GM23338 (cell line): ENCODE measurements around the gene KRTAP10-1. TPM values are rescaled to one million over a fixed set of nuclear protein-coding genes. Genes with fewer than 3 reads are reported as not detected.

Source experiments
- ATAC-seq: fragments of 200-7000 bp; cut with Tn5 transposase; 3 replicates; pipeline ENCODE4 v1.9.1; 2020
- DNase-seq: peaks from one replicate; pipeline ENCODE4 v3.0.0-alpha.2; 2015; ENCODE audit warnings: low spot score
- H2AFZ ChIP-seq: fragments of 200-600 bp; sonication (generic); 2 replicates; pipeline ENCODE4 v1.8.0; 2016; ENCODE audit warnings: antibody characterized with exemption, mild to moderate bottlenecking, moderate library complexity
- H3F3A ChIP-seq: fragments of 200-600 bp; sonication (generic); replicated peaks from 2 replicates; pipeline ENCODE4 v1.8.0; 2017; ENCODE audit warnings: antibody characterized with exemption, mixed run types, low read depth
- H3K27ac ChIP-seq: fragments of 200-600 bp; sonication (generic); 2 replicates; pipeline ENCODE4 v1.6.1; 2016; ENCODE audit warnings: low read depth
- H3K27me3 ChIP-seq: fragments of 200-600 bp; sonication (generic); 2 replicates; pipeline ENCODE4 v1.8.0; 2016; ENCODE audit warnings: mild to moderate bottlenecking, mixed run types, moderate library complexity; ENCODE audit not compliant: insufficient read depth
- H3K36me3 ChIP-seq: fragments of 200-600 bp; sonication (generic); 2 replicates; pipeline ENCODE4 v1.8.0; 2016; ENCODE audit warnings: mild to moderate bottlenecking; ENCODE audit not compliant: insufficient read depth
- H3K4me1 ChIP-seq: fragments of 200-600 bp; sonication (generic); 2 replicates; pipeline ENCODE4 v1.8.0; 2016; ENCODE audit warnings: mild to moderate bottlenecking, moderate library complexity; ENCODE audit not compliant: insufficient read depth
- H3K4me2 ChIP-seq: fragments of 200-600 bp; sonication (generic); 2 replicates; pipeline ENCODE4 v1.7.1; 2017; ENCODE audit warnings: mixed run types
- H3K4me3 ChIP-seq: fragments of 200-600 bp; sonication (generic); 2 replicates; pipeline ENCODE4 v1.6.1; 2016; ENCODE audit warnings: mixed run types
- H3K79me2 ChIP-seq: fragments of 200-600 bp; sonication (generic); replicated peaks from 2 replicates; pipeline ENCODE4 v1.8.0; 2017; ENCODE audit warnings: mild to moderate bottlenecking; ENCODE audit not compliant: insufficient read depth
- H3K9me2 ChIP-seq: fragments of 200-600 bp; sonication (generic); 2 replicates; pipeline ENCODE4 v1.8.0; 2017; ENCODE audit not compliant: insufficient read depth
- H4K20me1 ChIP-seq: fragments of 200-600 bp; sonication (generic); replicated peaks from 2 replicates; pipeline ENCODE4 v1.8.0; 2017; ENCODE audit warnings: mild to moderate bottlenecking; ENCODE audit not compliant: insufficient read depth
- H3K27ac Mint-ChIP-seq: 2 replicates; pipeline ENCODE4 v1.8.0; 2020; ENCODE audit warnings: inconsistent platforms, mild to moderate bottlenecking, moderate library complexity, mixed read lengths
- H3K27me3 Mint-ChIP-seq: 3 replicates; pipeline ENCODE4 v1.8.0; 2022; ENCODE audit warnings: low read depth, mild to moderate bottlenecking, moderate library complexity, mixed read lengths, inconsistent platforms; ENCODE audit not compliant: insufficient read depth, poor library complexity
- H3K36me3 Mint-ChIP-seq: 3 replicates; pipeline ENCODE4 v1.8.0; 2021; ENCODE audit warnings: low read depth, mild to moderate bottlenecking, inconsistent platforms, moderate library complexity, mixed read lengths
- H3K4me1 Mint-ChIP-seq: 3 replicates; pipeline ENCODE4 v1.8.0; 2020; ENCODE audit warnings: mild to moderate bottlenecking, inconsistent platforms, mixed read lengths
- H3K4me3 Mint-ChIP-seq: 3 replicates; pipeline ENCODE4 v1.8.0; 2021; ENCODE audit warnings: moderate library complexity, mild to moderate bottlenecking, inconsistent platforms, mixed read lengths
- H3K9me3 Mint-ChIP-seq: 3 replicates; pipeline ENCODE4 v1.8.0; 2020; ENCODE audit warnings: moderate library complexity, mild to moderate bottlenecking, inconsistent platforms, mixed read lengths
- CREB1 ChIP-seq: fragments of 250-450 bp; sonication (Bioruptor Pico); IDR thresholded peaks from 2 replicates; pipeline ENCODE4 v1.5.0; 2020; ENCODE audit warnings: low read depth, mild to moderate bottlenecking, moderate library complexity
- EZH2 ChIP-seq: fragments of 200-600 bp; sonication (generic); IDR thresholded peaks from one replicate; pipeline ENCODE4 v1.8.0; 2017; ENCODE audit warnings: antibody characterized with exemption, mild to moderate bottlenecking, low read depth; ENCODE audit not compliant: unreplicated experiment
- EZH2phosphoT487 ChIP-seq: fragments of 200-600 bp; sonication (generic); IDR thresholded peaks from one replicate; pipeline ENCODE4 v1.8.1; 2018; ENCODE audit warnings: antibody characterized with exemption; ENCODE audit not compliant: unreplicated experiment
- JUNB ChIP-seq: IDR thresholded peaks from one replicate; pipeline ENCODE4 v1.6.1; 2016; ENCODE audit warnings: antibody characterized with exemption; ENCODE audit not compliant: unreplicated experiment
- NANOG ChIP-seq: IDR thresholded peaks from 2 replicates; pipeline ENCODE4 v1.6.1; 2016; ENCODE audit warnings: antibody characterized with exemption, borderline replicate concordance
- ZNF114 ChIP-seq: fragments of 250-450 bp; sonication (Bioruptor Pico); IDR thresholded peaks from 2 replicates; pipeline ENCODE4 v1.5.0; 2020; ENCODE audit warnings: mild to moderate bottlenecking, moderate library complexity
- polyA plus RNA-seq: library from polyadenylated mRNA; unstranded; fragments of >200 nt; fragmentation: Nextera tagmentation; extraction: Ambion mirVana; gene quantifications from 2 replicates; pipeline ENCODE4 v1.2.1, GENCODE V29; 2016
- total RNA-seq: library from RNA; depleted of rRNA; stranded (reverse); fragments of >200 nt; shearing (Covaris generic); gene quantifications from 2 replicates; pipeline ENCODE4 v1.2.3, GENCODE V29; 2014
- TF ChIP-seq, protein P1 (sequence below): IDR thresholded peaks from one replicate; pipeline ENCODE4 v1.6.1; 2018; ENCODE audit warnings: antibody characterized with exemption; ENCODE audit not compliant: unreplicated experiment
- TF ChIP-seq, protein P2 (sequence below): fragments of 250-450 bp; sonication (Bioruptor Pico); IDR thresholded peaks from 2 replicates; pipeline ENCODE4 v1.5.0; 2020; ENCODE audit warnings: mild to moderate bottlenecking, moderate library complexity
- TF ChIP-seq, protein P3 (sequence below), 2 experiments: fragments of 200-600 bp in 1 of 2; sonication (generic) in 1 of 2; conservative IDR thresholded peaks; 2 replicates each; pipeline versions ENCODE4 v1.5.1 to v1.6.1; 2016 to 2017; ENCODE audit warnings: antibody characterized with exemption in 2 of 2, low read depth in 2 of 2, mild to moderate bottlenecking in 2 of 2, moderate library complexity in 1 of 2

KRTAP10-1 gene
- total and polyA plus RNA-seq, 2 experiments from 2014 or later: not detected

DNA sequence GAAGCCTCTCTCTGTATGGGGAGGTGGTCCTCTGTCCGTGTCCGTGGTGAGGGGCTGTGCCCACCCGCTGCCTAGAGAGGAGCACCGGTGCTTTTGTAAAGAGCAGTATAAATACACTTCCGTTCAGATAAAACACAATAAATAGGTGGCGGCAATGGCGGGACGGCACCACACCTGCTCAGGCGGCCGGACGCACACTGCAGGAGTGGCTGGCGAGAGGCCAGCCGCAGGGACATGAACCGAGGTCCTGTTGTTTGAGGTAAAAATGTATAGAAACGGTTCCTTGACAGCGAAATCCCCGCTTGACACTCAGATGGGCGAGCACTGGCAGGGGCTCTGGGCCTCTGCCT lies 40.8 kb downstream of the KRTAP10-1 start:
- H3K4me3 Mint-ChIP-seq: no peak overlapping the region

More for the DNA sequence above, 40.8 kb downstream of the KRTAP10-1 start:
- Histone ChIP-seq H2AFZ (no peak overlapping the region), H3K4me1 (peaks cover 6% of the 10 kb centered on the region; the same call in 1 of the 2 replicates), H3F3A (no peaks in the 10 kb centered on the region), H4K20me1 (peaks cover 5% of the 10 kb centered on the region; the same call in 1 of the 2 replicates), H3K27me3 (no peaks in the 10 kb centered on the region), H3K4me2 (no peak overlapping the region), H3K79me2 (no peaks in the 10 kb centered on the region), H3K27ac (no peak overlapping the region), H3K4me3 (no peak overlapping the region), H3K36me3 (no peaks in the 10 kb centered on the region), H3K9me2 (no peaks in the 10 kb centered on the region)
- no peak for TF ChIP-seq ZNF114 (CRISPR knock-in tag)
- TF ChIP-seq CREB1 (CRISPR knock-in tag): no peak
- TF ChIP-seq JUNB: no peak
- no peak for TF ChIP-seq EZH2phosphoT487
- TF ChIP-seq, protein P1, sequence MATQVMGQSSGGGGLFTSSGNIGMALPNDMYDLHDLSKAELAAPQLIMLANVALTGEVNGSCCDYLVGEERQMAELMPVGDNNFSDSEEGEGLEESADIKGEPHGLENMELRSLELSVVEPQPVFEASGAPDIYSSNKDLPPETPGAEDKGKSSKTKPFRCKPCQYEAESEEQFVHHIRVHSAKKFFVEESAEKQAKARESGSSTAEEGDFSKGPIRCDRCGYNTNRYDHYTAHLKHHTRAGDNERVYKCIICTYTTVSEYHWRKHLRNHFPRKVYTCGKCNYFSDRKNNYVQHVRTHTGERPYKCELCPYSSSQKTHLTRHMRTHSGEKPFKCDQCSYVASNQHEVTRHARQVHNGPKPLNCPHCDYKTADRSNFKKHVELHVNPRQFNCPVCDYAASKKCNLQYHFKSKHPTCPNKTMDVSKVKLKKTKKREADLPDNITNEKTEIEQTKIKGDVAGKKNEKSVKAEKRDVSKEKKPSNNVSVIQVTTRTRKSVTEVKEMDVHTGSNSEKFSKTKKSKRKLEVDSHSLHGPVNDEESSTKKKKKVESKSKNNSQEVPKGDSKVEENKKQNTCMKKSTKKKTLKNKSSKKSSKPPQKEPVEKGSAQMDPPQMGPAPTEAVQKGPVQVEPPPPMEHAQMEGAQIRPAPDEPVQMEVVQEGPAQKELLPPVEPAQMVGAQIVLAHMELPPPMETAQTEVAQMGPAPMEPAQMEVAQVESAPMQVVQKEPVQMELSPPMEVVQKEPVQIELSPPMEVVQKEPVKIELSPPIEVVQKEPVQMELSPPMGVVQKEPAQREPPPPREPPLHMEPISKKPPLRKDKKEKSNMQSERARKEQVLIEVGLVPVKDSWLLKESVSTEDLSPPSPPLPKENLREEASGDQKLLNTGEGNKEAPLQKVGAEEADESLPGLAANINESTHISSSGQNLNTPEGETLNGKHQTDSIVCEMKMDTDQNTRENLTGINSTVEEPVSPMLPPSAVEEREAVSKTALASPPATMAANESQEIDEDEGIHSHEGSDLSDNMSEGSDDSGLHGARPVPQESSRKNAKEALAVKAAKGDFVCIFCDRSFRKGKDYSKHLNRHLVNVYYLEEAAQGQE: no peak
- TF ChIP-seq, protein P2, sequence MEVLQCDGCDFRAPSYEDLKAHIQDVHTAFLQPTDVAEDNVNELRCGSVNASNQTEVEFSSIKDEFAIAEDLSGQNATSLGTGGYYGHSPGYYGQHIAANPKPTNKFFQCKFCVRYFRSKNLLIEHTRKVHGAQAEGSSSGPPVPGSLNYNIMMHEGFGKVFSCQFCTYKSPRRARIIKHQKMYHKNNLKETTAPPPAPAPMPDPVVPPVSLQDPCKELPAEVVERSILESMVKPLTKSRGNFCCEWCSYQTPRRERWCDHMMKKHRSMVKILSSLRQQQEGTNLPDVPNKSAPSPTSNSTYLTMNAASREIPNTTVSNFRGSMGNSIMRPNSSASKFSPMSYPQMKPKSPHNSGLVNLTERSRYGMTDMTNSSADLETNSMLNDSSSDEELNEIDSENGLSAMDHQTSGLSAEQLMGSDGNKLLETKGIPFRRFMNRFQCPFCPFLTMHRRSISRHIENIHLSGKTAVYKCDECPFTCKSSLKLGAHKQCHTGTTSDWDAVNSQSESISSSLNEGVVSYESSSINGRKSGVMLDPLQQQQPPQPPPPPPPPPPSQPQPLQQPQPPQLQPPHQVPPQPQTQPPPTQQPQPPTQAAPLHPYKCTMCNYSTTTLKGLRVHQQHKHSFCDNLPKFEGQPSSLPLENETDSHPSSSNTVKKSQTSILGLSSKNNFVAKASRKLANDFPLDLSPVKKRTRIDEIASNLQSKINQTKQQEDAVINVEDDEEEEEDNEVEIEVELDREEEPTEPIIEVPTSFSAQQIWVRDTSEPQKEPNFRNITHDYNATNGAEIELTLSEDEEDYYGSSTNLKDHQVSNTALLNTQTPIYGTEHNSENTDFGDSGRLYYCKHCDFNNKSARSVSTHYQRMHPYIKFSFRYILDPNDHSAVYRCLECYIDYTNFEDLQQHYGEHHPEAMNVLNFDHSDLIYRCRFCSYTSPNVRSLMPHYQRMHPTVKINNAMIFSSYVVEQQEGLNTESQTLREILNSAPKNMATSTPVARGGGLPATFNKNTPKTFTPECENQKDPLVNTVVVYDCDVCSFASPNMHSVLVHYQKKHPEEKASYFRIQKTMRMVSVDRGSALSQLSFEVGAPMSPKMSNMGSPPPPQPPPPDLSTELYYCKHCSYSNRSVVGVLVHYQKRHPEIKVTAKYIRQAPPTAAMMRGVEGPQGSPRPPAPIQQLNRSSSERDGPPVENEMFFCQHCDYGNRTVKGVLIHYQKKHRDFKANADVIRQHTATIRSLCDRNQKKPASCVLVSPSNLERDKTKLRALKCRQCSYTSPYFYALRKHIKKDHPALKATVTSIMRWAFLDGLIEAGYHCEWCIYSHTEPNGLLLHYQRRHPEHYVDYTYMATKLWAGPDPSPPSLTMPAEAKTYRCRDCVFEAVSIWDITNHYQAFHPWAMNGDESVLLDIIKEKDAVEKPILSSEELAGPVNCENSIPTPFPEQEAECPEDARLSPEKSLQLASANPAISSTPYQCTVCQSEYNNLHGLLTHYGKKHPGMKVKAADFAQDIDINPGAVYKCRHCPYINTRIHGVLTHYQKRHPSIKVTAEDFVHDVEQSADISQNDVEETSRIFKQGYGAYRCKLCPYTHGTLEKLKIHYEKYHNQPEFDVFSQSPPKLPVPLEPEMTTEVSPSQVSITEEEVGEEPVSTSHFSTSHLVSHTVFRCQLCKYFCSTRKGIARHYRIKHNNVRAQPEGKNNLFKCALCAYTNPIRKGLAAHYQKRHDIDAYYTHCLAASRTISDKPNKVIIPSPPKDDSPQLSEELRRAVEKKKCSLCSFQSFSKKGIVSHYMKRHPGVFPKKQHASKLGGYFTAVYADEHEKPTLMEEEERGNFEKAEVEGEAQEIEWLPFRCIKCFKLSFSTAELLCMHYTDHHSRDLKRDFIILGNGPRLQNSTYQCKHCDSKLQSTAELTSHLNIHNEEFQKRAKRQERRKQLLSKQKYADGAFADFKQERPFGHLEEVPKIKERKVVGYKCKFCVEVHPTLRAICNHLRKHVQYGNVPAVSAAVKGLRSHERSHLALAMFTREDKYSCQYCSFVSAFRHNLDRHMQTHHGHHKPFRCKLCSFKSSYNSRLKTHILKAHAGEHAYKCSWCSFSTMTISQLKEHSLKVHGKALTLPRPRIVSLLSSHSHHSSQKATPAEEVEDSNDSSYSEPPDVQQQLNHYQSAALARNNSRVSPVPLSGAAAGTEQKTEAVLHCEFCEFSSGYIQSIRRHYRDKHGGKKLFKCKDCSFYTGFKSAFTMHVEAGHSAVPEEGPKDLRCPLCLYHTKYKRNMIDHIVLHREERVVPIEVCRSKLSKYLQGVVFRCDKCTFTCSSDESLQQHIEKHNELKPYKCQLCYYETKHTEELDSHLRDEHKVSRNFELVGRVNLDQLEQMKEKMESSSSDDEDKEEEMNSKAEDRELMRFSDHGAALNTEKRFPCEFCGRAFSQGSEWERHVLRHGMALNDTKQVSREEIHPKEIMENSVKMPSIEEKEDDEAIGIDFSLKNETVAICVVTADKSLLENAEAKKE (CRISPR knock-in tag): no peak
- TF ChIP-seq NANOG: no peak
- TF ChIP-seq, protein P3, sequence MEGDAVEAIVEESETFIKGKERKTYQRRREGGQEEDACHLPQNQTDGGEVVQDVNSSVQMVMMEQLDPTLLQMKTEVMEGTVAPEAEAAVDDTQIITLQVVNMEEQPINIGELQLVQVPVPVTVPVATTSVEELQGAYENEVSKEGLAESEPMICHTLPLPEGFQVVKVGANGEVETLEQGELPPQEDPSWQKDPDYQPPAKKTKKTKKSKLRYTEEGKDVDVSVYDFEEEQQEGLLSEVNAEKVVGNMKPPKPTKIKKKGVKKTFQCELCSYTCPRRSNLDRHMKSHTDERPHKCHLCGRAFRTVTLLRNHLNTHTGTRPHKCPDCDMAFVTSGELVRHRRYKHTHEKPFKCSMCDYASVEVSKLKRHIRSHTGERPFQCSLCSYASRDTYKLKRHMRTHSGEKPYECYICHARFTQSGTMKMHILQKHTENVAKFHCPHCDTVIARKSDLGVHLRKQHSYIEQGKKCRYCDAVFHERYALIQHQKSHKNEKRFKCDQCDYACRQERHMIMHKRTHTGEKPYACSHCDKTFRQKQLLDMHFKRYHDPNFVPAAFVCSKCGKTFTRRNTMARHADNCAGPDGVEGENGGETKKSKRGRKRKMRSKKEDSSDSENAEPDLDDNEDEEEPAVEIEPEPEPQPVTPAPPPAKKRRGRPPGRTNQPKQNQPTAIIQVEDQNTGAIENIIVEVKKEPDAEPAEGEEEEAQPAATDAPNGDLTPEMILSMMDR (conservative IDR thresholded peaks at IDR 0.05; ENCODE audit: low read depth in 2 of 2): no peak
- TF ChIP-seq EZH2: no peak
- DNase-seq (no peak), ATAC-seq (no peak)
- Mint-ChIP-seq H3K9me3 (peaks cover 10% of the 10 kb centered on the region), H3K27ac (no peak overlapping the region), H3K27me3 (peaks cover 8% of the 10 kb centered on the region), H3K36me3 (peaks cover 11% of the 10 kb centered on the region), H3K4me1 (peaks cover 24% of the 10 kb centered on the region)
